NOMO-1 treated with dmso at 0.1 percent for 144 hours (cell line): ENCODE data around the gene BICRA.
"Not testable (repeated sequence)": the region's sequence is repeated elsewhere in the genome, so short reads cannot be mapped to it uniquely, and the experiment has no call there.

Experiments used
- DNase-seq: peaks from one replicate; lab custom pipeline; 2025; ENCODE audit not compliant: unreplicated experiment; lab: John Stamatoyannopoulos, UW

BICRA gene

DNA sequence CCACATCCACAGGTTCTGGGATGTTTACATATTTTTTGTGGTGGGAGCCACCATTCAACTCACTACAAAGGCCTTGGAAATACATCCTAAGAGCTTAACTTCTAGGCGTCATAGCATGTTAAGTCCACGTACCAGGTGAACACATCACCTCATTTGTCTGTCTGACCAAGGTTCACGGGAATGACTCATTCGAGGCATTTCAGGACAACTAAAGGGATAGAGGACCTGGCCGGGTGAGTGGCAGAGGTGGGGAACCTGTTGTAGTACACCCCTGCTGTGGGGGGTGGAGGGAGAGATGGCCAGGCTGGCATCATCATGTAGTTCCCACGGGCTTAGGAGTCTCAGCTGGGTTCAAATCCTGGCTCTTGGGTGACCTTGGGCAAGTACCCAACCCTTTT is 51.5 kb downstream of the BICRA start:
- no peak for DNase-seq

- DNase-seq, result no peak
Measured at GRCh38 chr19:47661161-47661560, 52.2 kb downstream of the BICRA start.

GRCh38 chr19:47661611-47662010 is 52.7 kb downstream of the BICRA start:
- DNase-seq, result no peak

DNA sequence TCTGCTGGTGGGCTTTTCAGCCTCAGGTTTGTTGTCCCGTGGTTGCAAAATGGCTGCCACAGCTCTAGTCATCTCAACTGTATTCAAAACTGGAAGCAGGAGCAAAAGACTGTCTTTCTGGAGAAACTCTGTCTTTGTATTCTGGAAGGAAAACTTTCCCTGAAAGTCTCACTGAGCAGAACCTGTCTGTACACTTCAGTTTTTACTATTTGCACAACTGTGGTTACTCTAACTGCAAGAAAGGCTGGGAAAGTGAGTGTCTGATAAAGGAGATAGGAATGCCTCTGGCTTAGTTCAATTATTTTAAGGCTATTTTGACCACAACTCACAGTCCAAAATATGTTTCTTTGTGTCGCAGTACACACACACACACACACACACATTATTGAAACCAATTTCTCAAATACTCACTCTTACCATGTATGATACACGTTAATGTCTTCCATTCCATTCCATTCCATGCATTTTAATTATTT is 54.5 kb downstream of the BICRA start:
- no peak for DNase-seq

GRCh38 chr19:47663911-47664771 is 55.2 kb downstream of the BICRA start:
- peak; percentile 65 for DNase-seq

- DNase-seq, result not testable (repeated sequence)
Measured at GRCh38 chr19:47668556-47668955, 59.6 kb downstream of the BICRA start.

DNA sequence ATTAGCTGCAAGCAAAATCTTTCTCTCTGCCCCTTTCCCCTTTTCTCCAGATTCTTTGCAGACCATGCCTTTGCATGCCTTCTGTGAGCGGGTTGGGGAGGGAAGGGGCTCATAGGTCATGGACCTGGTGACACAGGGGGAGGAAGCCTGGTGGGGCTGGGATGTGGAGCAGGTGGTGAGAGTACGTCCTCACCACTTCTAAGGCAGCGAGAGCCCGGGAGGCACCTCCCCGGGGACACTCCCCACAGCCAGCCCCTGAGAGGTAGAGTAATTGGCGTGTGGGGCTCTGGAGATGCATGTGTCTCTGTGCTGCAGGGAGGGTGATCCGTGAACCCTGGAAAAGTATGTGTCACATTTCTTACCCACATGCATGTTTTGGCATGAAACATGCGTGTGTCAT is 61.8 kb downstream of the BICRA start:
- DNase-seq, result no peak

DNA sequence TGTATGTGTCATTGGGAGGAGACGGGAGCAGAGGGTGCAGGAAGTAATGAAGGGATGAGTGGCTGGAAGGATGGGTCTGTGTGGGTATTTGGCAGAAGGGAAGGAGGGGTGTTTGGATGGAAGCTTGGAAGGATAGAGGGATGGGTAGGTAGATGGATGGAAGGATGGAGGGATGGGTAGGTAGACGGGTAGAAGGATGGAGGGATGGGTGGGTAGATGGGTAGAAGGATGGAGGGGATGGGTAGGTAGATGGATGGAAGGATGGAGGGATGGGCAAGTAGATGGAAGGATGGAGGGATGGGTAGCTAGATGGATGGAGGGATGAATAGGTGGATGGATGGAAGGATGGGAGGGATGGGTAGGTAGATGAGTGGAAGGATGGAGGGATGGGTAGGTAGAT is 62.6 kb downstream of the BICRA start:
- DNase-seq, result no peak

DNA sequence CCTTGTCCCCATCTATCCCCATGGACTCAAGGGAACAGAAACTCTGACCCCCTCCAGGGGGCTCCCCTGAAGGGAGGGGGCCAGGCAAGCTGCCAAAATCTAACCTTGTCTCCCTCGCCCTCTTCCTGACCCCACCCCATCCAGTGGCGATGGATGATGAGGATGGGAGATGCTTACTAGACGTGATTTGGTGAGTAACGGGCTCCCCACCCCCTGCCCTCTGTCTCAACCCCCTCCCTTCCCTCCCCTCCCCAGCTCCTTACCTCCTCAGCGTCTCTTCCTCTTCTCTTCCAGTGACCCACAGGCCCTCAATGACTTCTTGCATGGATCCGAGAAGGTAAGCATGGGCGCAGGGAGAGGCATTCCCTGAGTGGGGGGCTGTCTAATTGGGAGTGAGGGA is 64.5 kb downstream of the BICRA start:
- no peak for DNase-seq

- no peak for DNase-seq
Measured at GRCh38 chr19:47674548-47674947, 65.6 kb downstream of the BICRA start.

DNA sequence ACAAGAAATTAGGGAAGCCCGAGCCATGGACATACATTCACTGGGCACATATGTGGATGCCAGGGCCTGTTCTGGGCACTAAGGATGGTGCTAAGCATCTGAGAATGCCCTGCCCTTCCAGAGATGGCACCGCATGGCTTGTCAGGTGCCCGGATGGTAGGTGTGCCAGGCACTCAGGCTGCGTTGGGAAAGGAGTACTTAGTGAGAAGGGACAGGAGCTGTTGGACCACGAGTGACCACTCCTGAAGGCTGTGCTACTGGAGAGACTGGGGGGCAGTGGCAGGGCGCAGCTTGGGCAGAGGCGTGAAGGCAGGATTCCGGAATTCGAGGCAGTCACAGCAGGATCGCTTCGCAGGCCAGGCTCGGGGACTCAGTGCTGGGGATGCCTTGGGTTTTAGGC is 66.3 kb downstream of the BICRA start:
- no peak for DNase-seq

DNA sequence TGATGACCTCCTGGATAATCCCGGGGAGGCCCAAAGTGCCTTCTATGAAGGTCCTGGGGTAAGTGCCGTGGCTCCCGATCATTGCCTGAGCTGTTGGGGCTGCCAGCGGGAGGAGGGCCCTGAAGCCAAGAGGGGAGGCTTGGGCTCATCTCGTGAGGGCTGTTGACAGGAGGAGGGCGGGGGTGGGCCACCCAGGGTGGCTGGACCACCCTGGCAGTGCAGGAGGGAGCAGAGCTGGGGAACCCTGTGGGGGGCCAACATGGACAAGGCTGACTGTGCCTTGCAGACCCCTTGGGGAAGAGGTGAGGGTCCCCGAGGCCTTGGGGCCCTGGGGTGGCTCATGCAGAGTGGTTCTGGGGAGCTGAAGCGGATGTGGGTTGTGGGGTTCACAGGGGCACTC is 66.9 kb downstream of the BICRA start:
- DNase-seq, result no peak

DNA sequence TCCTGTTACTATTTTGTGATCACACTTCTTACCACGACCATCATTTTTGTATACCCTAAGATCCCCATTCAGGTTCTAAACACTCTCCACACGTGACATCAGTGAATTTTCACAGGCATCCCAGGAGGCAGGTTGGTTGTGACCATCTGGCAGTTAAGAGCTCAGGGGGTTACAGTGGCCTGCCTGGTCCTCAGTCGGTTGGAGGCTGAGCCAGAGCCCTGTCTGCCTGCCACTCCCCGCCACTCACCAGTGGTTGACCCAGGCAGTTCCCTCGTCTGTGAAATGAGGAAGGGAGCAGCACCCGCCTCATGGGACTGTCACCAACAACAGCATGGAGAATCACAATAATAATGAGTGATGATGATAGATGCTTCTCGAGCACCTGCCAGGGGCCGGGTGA is 67.9 kb downstream of the BICRA start:
- no peak for DNase-seq

DNA sequence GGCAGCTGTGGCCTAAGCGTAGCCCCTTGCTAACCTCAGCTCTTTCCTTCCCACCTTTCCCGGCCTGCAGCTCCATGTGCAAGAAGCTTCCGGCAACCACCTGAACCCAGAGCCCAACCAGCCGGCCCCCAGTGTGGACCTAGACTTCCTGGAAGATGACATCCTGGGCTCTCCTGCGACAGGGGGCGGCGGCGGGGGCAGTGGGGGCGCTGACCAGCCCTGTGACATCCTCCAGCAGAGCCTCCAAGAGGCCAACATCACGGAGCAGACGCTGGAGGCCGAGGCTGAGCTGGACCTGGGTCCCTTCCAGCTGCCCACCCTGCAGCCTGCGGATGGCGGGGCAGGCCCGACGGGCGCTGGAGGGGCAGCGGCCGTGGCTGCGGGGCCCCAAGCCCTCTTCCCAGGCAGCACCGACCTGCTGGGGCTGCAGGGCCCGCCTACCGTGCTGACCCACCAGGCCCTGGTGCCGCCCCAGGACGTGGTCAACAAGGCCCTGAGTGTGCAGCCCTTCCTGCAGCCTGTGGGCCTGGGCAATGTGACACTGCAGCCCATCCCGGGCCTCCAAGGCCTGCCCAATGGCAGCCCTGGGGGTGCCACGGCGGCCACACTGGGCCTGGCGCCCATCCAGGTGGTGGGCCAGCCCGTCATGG is 70.4 kb downstream of the BICRA start:
- DNase-seq, result no peak

- DNase-seq, result no peak
Measured at GRCh38 chr19:47679922-47680857, 71.3 kb downstream of the BICRA start.

- DNase-seq, result no peak
Measured at GRCh38 chr19:47680858-47681332, 72.0 kb downstream of the BICRA start.

DNA sequence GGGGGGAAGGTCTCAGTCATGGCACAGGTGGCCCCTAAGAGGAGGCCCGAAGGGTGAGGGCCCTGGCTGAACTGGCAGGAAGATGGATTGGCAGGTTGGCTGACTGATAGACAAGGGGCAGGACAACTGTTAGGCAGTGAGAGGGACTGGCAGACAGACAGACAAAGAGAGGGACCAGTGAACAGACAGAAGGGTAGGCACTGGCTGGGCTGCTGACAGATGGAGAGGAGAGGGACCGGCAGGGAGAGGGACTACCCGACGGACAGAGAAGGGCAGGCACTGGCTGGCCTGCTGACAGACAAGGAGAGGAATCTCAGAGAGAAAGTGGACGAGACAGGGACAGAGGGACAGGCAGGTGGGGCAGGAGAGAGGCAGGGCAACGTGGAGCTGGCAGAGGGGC is 72.5 kb downstream of the BICRA start:
- DNase-seq, result no peak

DNA sequence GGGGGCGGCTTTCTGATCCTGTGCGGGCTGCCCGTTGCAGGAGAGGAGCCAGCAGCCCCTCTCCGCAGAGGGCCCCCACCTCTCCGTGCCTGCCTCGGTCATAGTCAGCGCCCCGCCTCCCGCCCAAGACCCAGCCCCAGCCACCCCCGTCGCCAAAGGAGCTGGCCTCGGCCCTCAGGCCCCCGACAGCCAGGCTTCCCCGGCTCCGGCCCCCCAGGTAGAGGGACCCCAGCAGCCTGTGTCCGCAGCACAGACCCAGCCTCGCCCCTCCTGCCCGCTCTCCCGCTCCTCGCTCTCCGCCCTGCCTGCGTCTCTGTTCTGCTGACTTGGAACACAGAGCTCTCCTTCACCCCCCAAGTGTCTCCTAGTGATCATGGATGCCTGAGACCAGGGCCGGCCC is 73.0 kb downstream of the BICRA start:
- DNase-seq, result no peak

GRCh38 chr19:47682939-47683338 is 74.0 kb downstream of the BICRA start:
- DNase-seq, result no peak

GRCh38 chr19:47686679-47687450 is 77.9 kb downstream of the BICRA start:
- DNase-seq, result no peak
